ENCODE results near the gene NOTCH2.

NOTCH2 gene

GRCh38 chr1:119883826-119884225 is 185.6 kb downstream of the NOTCH2 start:
- no peak overlapping the region for H3K4me3 ChIP-seq (ENCODE audit: low read depth, low read length)
- no peaks in the 10 kb centered on the region for H3K27me3 ChIP-seq (ENCODE audit: control insufficient read depth, insufficient read depth, low read length)
- H3K27ac ChIP-seq: no peak overlapping the region
- TF ChIP-seq CTCF (IDR thresholded peaks at IDR 0.05): no peak
- H3K4me2 ChIP-seq (ENCODE audit: low read length): no peak overlapping the region
- no peak overlapping the region for H3K9ac ChIP-seq
- no peaks in the 10 kb centered on the region for H3K9me3 ChIP-seq (ENCODE audit: control insufficient read depth, low read length)
- H3K4me1 ChIP-seq: no peaks in the 10 kb centered on the region
- no peak overlapping the region for H2AFZ ChIP-seq
- no peaks in the 10 kb centered on the region for H3K79me2 ChIP-seq
- no peaks in the 10 kb centered on the region for H3K36me3 ChIP-seq (ENCODE audit: control insufficient read depth, insufficient read depth, low read length)

- Histone ChIP-seq H3K27me3 (ENCODE audit: control insufficient read depth, insufficient read depth, low read length) (no peaks in the 10 kb centered on the region), H2AFZ (no peak overlapping the region), H3K4me1 (no peaks in the 10 kb centered on the region), H3K9me3 (ENCODE audit: control insufficient read depth, low read length) (no peaks in the 10 kb centered on the region), H3K4me3 (ENCODE audit: low read depth, low read length) (no peak overlapping the region), H3K4me2 (ENCODE audit: low read length) (no peak overlapping the region), H3K79me2 (no peaks in the 10 kb centered on the region), H3K9ac (no peak overlapping the region), H3K36me3 (ENCODE audit: control insufficient read depth, insufficient read depth, low read length) (no peaks in the 10 kb centered on the region), H3K27ac (no peak overlapping the region)
- no peak for TF ChIP-seq CTCF (IDR thresholded peaks at IDR 0.05)
Measured at GRCh38 chr1:119882132-119883049, 187.1 kb downstream of the NOTCH2 start.

GRCh38 chr1:119879510-119880434 is 189.7 kb downstream of the NOTCH2 start:
- H3K9me3 ChIP-seq (ENCODE audit: control insufficient read depth, low read length): no peaks in the 10 kb centered on the region
- H3K4me3 ChIP-seq (ENCODE audit: low read depth, low read length): no peak overlapping the region
- no peak overlapping the region for H3K4me2 ChIP-seq (ENCODE audit: low read length)
- no peaks in the 10 kb centered on the region for H3K4me1 ChIP-seq
- H3K36me3 ChIP-seq (ENCODE audit: control insufficient read depth, insufficient read depth, low read length): no peaks in the 10 kb centered on the region
- no peak overlapping the region for H3K9ac ChIP-seq
- H2AFZ ChIP-seq: no peak overlapping the region
- no peak for TF ChIP-seq CTCF (IDR thresholded peaks at IDR 0.05)
- no peaks in the 10 kb centered on the region for H3K27me3 ChIP-seq (ENCODE audit: control insufficient read depth, insufficient read depth, low read length)
- no peaks in the 10 kb centered on the region for H3K79me2 ChIP-seq
- H3K27ac ChIP-seq: no peak overlapping the region

GRCh38 chr1:119878171-119878570 is 191.3 kb downstream of the NOTCH2 start:
- no peaks in the 10 kb centered on the region for H3K79me2 ChIP-seq
- no peak overlapping the region for H3K9ac ChIP-seq
- no peak overlapping the region for H3K4me3 ChIP-seq (ENCODE audit: low read depth, low read length)
- H2AFZ ChIP-seq: no peak overlapping the region
- no peak overlapping the region for H3K4me2 ChIP-seq (ENCODE audit: low read length)
- H3K36me3 ChIP-seq (ENCODE audit: control insufficient read depth, insufficient read depth, low read length): no peaks in the 10 kb centered on the region
- TF ChIP-seq CTCF (IDR thresholded peaks at IDR 0.05): no peak
- H3K4me1 ChIP-seq: no peaks in the 10 kb centered on the region
- H3K27me3 ChIP-seq (ENCODE audit: control insufficient read depth, insufficient read depth, low read length): no peaks in the 10 kb centered on the region
- H3K27ac ChIP-seq: no peak overlapping the region
- no peaks in the 10 kb centered on the region for H3K9me3 ChIP-seq (ENCODE audit: control insufficient read depth, low read length)

Data from parathyroid adenoma (tissue), 2 donors.